Central memory CD8-positive, alpha-beta T cell (primary cell): ENCODE data around the gene NCAM1.
"Not testable (repeated sequence)": the region's sequence is repeated elsewhere in the genome, so short reads cannot be mapped to it uniquely, and the experiment has no call there.

Source experiments
- ATAC-seq: fragments of 150-1000 bp; cut with Tn5 transposase; replicated peaks from 2 replicates; pipeline ENCODE4 v1.10.0; 2022; ENCODE audit warnings: mild to moderate bottlenecking, moderate FRiP score, moderate number of reproducible peaks; ENCODE audit not compliant: poor library complexity, severe bottlenecking; ENCODE audit errors: extremely low read depth
- DNase-seq, 2 donors: peaks; one replicate each; pipeline ENCODE4 v3.0.0; 2021; ENCODE audit warnings: low spot score in 2 of 2
- H3K27ac Mint-ChIP-seq: one replicate; pipeline ENCODE4 v1.8.0; 2022; ENCODE audit warnings: low read depth, mild to moderate bottlenecking, moderate library complexity, mixed read lengths
- H3K27me3 Mint-ChIP-seq: one replicate; pipeline ENCODE4 v1.8.0; 2022; ENCODE audit warnings: mixed read lengths
- H3K36me3 Mint-ChIP-seq: one replicate; pipeline ENCODE4 v1.8.0; 2022; ENCODE audit warnings: mild to moderate bottlenecking, moderate library complexity, mixed read lengths; ENCODE audit not compliant: insufficient read depth
- H3K4me1 Mint-ChIP-seq: one replicate; pipeline ENCODE4 v1.8.0; 2022; ENCODE audit warnings: mixed read lengths
- H3K4me3 Mint-ChIP-seq: one replicate; pipeline ENCODE4 v1.8.0; 2022; ENCODE audit warnings: mild to moderate bottlenecking, moderate library complexity, mixed read lengths
- H3K9me3 Mint-ChIP-seq: one replicate; pipeline ENCODE4 v1.8.0; 2022; ENCODE audit warnings: mixed read lengths

NCAM1 gene

DNA sequence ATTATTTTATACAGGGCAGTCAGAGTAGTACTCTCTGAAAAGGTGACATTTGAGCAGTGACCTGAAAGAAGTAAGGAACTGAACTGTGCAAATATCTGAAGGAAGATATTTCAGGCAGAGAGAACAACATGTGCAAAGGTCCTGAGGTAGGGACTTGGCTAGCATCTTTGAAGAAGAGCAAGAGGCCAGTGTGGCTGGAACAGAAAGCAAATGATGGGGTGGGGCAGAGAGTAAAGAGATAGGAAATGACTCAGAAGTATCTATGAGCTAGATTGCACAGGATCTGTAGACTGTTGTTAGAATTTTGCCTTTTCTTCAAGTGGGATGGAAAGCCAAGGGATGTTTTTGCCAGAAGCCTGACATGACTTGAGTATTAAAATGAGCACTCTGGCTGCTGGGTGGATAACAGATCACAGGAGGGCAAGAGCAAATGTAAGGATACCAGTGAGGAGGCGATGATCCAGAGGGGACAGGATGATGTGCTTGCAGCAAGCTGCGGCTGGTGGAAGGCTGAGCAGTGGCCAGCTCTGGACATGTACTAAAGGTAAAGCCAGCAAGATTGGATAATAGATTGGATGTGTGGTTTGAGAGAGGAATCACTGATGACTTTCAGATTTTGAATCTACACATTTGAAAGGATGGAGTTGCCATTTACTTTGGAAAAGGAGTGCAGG is 320.0 kb downstream of the NCAM1 start:
- ATAC-seq: no peak
- no peak for DNase-seq
- Mint-ChIP-seq H3K9me3 (no peaks in the 10 kb centered on the region), H3K27ac (no peak overlapping the region), H3K27me3 (no peaks in the 10 kb centered on the region), H3K36me3 (no peaks in the 10 kb centered on the region), H3K4me3 (no peak overlapping the region), H3K4me1 (no peaks in the 10 kb centered on the region)

DNA sequence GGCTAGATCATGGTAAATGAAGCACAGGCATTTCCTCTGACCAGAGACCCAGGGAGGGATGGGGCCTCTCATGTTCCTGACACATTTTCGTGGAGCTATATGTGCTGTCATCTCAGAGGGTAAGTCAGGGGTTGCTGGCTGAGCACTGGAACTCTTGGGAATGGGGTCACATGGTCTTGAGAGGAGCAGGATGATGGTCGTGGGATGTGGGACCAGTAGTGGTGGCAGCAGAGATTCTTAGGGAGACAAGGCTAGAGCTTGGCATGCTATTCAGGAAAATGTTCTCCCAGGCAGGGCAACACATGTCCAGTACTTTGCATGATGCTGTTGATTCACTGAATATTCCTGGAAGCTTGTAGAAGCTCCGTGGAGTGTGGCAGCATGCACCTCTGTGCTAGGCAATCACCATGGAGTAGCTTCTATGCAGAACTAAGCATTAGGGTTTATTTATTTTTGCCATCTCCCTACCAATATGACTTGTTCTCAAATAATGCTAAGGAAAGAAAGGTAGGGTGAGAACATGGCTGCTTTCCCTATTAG is 321.7 kb downstream of the NCAM1 start:
- no peak overlapping the region for H3K4me3 Mint-ChIP-seq
- no peaks in the 10 kb centered on the region for H3K4me1 Mint-ChIP-seq
- DNase-seq (no peak), ATAC-seq (no peak)
- H3K27me3 Mint-ChIP-seq: no peaks in the 10 kb centered on the region
- no peaks in the 10 kb centered on the region for H3K9me3 Mint-ChIP-seq
- H3K36me3 Mint-ChIP-seq: no peaks in the 10 kb centered on the region
- no peak overlapping the region for H3K27ac Mint-ChIP-seq

DNA sequence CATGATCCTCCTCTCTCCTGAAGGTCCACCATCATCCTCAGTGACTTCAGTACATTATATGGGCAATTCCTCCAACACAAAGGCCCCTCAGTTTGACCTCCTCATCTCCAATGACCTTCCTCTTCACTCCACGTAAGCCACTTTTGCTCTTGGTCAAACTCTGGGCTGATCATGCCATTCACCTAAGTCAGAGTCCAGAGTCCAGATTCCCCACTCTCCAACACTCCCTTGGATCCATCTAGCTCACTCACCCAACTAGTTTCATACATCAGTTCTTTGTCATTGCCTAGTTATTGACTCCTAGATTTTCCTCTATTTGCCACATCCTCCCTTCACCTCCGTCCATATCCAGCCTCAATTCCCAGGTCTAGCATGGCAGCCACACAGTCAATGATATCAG is 322.7 kb downstream of the NCAM1 start:
- DNase-seq (no peak), ATAC-seq (no peak)
- no peak overlapping the region for H3K27ac Mint-ChIP-seq
- H3K9me3 Mint-ChIP-seq: no peaks in the 10 kb centered on the region
- no peaks in the 10 kb centered on the region for H3K27me3 Mint-ChIP-seq
- no peaks in the 10 kb centered on the region for H3K4me1 Mint-ChIP-seq
- no peaks in the 10 kb centered on the region for H3K36me3 Mint-ChIP-seq
- H3K4me3 Mint-ChIP-seq: no peak overlapping the region

DNA sequence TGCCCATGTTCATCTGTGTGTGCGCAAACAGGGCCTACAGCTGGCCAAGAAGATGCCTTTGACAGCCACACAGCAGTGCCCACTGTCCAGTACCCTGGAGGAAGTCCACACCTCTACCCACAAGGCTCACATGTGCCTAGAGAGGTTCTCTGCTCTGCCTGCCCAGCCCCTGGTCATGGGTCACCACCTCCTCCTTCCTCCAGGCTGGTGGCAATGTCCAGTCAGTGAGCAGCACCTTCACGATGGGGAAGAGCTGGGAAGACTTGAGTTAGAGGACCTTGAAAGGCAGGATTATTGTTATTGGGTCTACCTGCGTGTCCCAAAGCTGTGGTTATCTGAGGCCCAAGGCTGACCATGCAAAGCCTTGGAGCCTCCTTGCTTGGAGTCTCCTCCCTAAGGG is 324.8 kb downstream of the NCAM1 start:
- Mint-ChIP-seq H3K27me3 (no peaks in the 10 kb centered on the region), H3K27ac (no peak overlapping the region), H3K36me3 (no peaks in the 10 kb centered on the region), H3K4me3 (no peak overlapping the region), H3K4me1 (no peaks in the 10 kb centered on the region), H3K9me3 (no peaks in the 10 kb centered on the region)
- DNase-seq: no peak
- ATAC-seq: no peak

DNA sequence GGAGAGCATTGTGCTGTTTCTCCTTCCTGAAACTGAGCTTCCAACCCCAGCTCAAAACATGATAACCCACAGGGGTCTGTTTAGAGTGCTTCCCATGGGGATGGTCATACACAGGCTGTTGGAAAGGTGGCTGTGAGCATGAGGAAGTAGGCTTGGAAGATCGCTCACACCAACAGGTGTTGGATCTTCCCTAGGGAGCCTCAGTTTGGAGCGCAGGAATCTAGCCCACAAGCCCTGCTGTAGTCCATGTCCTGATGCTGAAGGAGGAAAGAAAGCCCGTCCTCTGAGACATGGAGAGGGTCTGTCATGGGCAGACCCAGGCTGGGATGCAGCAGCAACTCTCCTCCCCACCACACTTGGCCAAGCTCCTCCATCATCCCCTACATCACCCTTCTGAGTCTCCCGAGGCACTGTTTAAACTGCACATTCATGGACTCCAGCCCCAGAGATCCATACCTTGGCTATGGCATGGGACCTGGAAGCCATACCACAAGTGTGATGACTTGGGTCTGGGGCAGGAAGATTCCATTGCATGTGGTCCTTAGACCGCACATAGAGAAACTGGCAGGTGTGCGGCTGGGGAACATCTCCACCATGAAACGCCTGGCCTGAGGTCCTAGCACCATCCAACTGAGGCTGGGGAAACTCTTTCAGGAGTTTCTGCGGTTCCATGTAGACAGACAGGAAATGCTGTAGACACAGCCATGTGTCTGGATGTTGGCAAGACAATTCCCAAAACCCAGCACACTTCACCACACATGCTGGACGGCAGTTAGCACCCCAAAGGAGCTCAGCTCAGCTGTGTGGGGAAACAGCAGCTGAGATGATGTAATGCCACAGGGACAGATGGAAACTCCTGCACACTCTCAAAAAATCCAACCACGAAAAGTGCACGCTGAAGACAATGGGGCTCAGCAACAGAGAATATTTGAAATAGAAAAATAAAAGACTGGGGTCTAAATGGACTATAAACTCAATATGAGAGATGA is 325.6 kb downstream of the NCAM1 start:
- Mint-ChIP-seq H3K4me1 (no peaks in the 10 kb centered on the region), H3K27me3 (no peaks in the 10 kb centered on the region), H3K36me3 (no peaks in the 10 kb centered on the region), H3K4me3 (no peak overlapping the region), H3K27ac (no peak overlapping the region), H3K9me3 (no peaks in the 10 kb centered on the region)
- no peak for DNase-seq
- ATAC-seq: no peak

DNA sequence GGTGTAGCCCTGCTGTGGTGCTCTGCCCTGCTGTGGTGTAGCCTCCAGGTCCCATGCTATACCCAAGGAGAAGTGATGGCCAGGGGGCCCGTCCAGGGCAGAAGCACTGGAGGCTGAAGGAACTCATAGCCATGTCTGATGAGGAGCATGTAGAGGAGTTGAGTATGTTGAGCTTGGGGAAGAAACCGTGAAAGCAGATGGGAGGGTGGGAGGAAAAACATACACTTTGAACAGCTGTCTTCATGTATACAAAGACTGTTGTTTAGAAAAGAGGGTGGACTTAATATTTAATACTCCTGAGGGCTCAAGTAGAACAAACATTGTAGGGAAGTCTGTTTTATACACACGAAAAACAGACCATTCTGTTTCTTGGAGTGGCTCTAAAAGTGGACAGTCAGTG is 326.6 kb downstream of the NCAM1 start:
- Mint-ChIP-seq H3K4me3 (no peak overlapping the region), H3K27me3 (peaks cover 7% of the 10 kb centered on the region), H3K9me3 (no peaks in the 10 kb centered on the region), H3K27ac (no peak overlapping the region), H3K36me3 (no peaks in the 10 kb centered on the region), H3K4me1 (no peaks in the 10 kb centered on the region)
- DNase-seq: no peak
- ATAC-seq: no peak

DNA sequence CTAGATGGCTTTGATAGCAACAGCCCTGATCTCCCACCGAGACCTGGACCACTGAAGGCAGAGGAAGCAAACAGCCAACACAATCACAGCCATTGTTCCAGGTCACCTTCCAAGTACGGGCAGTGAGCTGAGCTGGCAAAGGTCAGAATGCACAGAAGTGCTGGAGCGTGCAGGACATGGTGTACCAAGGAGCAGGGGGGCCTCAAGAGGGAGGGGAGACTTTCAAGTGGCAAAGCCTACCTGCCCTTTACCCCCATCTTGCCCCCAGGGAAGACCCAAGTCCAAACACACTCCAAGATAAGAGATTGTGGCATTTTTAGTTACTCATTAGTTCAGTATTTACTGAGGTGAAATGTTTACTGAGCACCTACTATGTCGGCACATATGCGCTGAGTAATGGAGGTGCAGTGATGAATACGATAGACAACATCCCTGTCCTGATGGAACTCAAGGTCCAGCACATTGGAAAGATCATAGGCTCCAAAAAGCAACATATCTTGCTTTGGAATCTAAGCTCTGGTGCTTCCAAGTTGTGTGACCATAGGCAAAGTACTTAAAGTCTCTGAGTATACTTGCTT is 327.2 kb downstream of the NCAM1 start:
- no peak for DNase-seq
- H3K27me3 Mint-ChIP-seq: peaks cover 12% of the 10 kb centered on the region
- no peak overlapping the region for H3K27ac Mint-ChIP-seq
- no peak overlapping the region for H3K4me3 Mint-ChIP-seq
- H3K4me1 Mint-ChIP-seq: no peaks in the 10 kb centered on the region
- H3K36me3 Mint-ChIP-seq: no peaks in the 10 kb centered on the region
- no peaks in the 10 kb centered on the region for H3K9me3 Mint-ChIP-seq
- no peak for ATAC-seq

DNA sequence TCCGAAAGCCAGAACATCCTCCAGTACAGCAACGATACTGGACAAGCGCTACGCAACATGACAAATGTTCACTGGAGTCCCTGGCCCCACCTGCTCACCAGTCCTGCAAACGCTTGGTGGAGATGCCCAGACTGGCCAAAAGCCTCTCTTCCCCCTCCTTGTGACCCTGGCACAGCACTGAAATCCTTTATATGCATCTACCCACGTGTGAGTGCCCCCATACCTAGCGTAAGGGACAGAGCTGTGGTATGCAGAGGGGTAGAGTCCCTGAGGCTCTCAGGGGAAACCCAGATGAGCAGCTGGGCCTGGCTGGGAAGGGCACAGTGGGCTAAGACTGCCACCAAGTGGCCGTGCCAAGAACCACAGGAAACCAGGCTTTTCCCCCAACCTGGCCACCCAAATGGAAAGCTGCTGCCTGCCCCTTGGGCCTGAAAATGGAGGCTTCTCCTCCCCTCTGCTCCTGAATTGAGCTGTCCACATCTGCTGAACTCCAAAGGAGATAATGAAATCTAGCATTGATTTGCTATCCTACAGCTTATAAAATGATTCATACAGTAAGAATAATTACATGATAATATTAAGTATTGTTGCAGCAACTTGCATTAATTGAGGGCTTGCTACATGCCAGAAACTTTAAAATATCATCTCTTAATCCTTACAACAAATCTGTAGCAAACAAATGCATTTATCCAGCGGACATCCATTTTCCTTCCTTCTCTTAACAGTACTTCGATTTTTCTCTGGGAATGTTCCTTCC is 328.4 kb downstream of the NCAM1 start:
- H3K4me1 Mint-ChIP-seq: no peaks in the 10 kb centered on the region
- DNase-seq (peak in 1 of 2 donors; percentile 45), ATAC-seq (peak; percentile 49)
- peaks cover 25% of the 10 kb centered on the region for H3K27me3 Mint-ChIP-seq
- H3K9me3 Mint-ChIP-seq: no peaks in the 10 kb centered on the region
- no peak overlapping the region for H3K4me3 Mint-ChIP-seq
- no peak overlapping the region for H3K27ac Mint-ChIP-seq
- no peaks in the 10 kb centered on the region for H3K36me3 Mint-ChIP-seq

DNA sequence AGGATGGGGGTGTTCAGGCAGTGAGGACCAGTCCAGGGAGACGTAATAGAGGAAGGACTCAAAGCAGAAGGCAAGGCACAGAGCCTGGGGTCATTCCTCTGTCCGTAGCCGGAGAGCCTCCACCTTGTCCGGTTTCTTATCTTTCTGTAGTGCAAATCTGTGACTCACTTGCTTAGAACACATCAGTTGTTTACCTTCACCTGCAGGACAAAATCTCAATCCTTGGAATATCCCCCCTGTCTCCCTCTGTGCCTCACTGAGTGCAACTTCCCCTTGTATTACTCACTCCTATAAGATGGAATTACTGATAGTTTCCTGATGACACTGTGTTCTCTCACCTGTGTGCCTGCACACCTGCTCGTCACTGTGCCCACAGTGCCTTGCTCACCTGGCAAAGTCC is 332.7 kb downstream of the NCAM1 start:
- H3K36me3 Mint-ChIP-seq: no peaks in the 10 kb centered on the region
- H3K27ac Mint-ChIP-seq: no peak overlapping the region
- H3K4me3 Mint-ChIP-seq: no peak overlapping the region
- no peaks in the 10 kb centered on the region for H3K4me1 Mint-ChIP-seq
- no peaks in the 10 kb centered on the region for H3K9me3 Mint-ChIP-seq
- no peak for ATAC-seq
- DNase-seq: no peak
- H3K27me3 Mint-ChIP-seq: peaks cover 61% of the 10 kb centered on the region

DNA sequence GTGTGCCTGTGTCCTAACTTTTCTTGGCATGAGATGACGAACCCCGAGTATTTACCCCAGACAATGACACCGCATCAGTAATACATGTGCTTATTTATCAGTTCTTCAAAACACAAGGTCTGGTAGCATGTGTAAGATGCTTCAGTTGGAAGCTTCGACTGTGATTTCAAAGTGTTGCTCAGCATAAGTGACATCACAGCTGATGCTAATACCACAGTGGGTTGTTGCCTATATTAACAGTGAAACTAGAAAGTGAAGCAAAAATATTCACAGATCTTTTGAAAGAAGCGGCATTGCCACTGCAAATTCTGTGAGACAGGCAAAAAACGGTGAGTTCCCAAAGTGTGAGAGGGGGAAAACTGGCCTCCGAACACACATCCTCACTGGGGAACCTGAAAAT is 334.8 kb downstream of the NCAM1 start:
- no peak overlapping the region for H3K4me3 Mint-ChIP-seq
- H3K27me3 Mint-ChIP-seq: peaks cover 81% of the 10 kb centered on the region
- H3K27ac Mint-ChIP-seq: no peak overlapping the region
- DNase-seq: no peak
- H3K9me3 Mint-ChIP-seq: no peaks in the 10 kb centered on the region
- H3K4me1 Mint-ChIP-seq: no peaks in the 10 kb centered on the region
- ATAC-seq: no peak
- peaks cover 3% of the 10 kb centered on the region for H3K36me3 Mint-ChIP-seq

DNA sequence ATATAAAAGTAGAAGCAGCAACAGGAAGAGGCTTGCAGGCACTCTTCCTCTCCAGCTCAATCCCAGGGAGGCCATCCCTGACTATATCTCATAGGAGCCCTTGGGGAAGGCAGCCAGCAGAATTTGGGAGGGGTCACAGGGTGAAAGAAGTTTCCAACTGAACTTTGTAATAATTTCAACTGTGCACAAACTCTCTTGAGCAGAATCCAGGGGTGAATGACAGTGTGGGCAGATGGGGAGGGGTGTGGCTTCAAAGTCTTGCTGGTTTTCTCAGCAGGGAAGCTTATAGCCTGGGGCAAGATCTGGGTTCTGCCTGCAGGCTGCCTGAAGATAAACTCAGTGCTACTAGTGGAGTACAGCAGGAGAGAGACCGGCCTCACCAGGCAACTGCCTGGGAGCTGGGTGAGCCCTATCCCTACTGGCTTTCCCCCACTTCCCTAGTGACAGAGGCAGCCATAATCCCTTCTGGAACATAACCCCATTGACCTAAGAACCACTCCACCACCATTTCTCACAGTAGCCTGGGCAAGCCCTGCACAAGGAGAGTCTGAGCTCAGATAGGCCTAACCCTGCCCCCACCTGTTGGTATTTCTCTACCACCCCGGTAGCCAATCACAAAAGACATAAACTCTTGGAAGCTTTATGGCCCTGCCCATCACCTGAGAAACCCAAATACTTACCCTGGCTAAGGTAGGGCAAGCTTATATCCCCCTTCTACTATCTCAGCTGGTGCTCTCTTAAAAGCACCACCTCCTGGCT is 335.4 kb downstream of the NCAM1 start:
- Mint-ChIP-seq H3K27ac (no peak overlapping the region), H3K9me3 (no peaks in the 10 kb centered on the region), H3K4me3 (no peak overlapping the region), H3K4me1 (no peaks in the 10 kb centered on the region), H3K36me3 (peaks cover 3% of the 10 kb centered on the region), H3K27me3 (peaks cover 88% of the 10 kb centered on the region)
- DNase-seq (no peak), ATAC-seq (no peak)

DNA sequence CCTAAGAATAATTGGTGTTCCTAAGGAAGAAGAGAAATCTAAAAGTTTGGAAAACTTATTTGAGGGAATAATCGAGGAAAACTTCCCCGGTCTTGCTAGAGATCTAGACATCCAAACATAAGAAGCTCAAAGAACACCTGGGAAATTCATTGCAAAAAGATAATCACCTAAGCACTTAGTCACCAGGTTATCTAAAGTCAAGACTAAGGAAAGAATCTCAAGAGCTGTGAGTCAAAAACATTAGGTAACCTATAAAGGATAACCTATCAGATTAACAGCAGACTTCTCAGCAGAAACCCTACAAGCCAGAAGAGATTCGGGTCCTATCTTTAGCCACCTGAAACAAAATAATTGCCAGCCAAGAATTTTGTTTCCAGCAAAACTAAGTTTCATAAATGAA is 337.3 kb downstream of the NCAM1 start:
- not testable (repeated sequence) for DNase-seq, H3K36me3 Mint-ChIP-seq, H3K9me3 Mint-ChIP-seq, H3K27ac Mint-ChIP-seq, H3K4me1 Mint-ChIP-seq, H3K4me3 Mint-ChIP-seq, ATAC-seq
- H3K27me3 Mint-ChIP-seq: peaks cover 81% of the 10 kb centered on the region
